Omental fat pad (tissue), 4 donors: ENCODE measurements around the gene MGMT. TPM values are rescaled to one million over a fixed set of nuclear protein-coding genes. Genes with fewer than 3 reads are reported as not detected.

ENCODE experiments used
- ATAC-seq: fragments of 150-250 bp; one replicate; pipeline ENCODE4 v1.9.1; 2016; ENCODE audit warnings: mild to moderate bottlenecking, moderate library complexity; ENCODE audit not compliant: low FRiP score
- DNase-seq: peaks from one replicate; pipeline ENCODE4 v3.0.0-alpha.2; 2019; ENCODE audit warnings: low spot score
- CTCF ChIP-seq, 3 donors: fragments of 450-650 bp; IDR thresholded peaks; one replicate each; pipeline ENCODE4 v1.5.1; 2016 to 2017; ENCODE audit warnings: antibody characterized with exemption in 3 of 3, mild to moderate bottlenecking in 3 of 3, moderate library complexity in 2 of 3
- total RNA-seq, 4 donors: library from RNA; depleted of rRNA; stranded (reverse); fragments of >200 nt; gene quantifications; one replicate each; pipeline ENCODE4 v1.1.0, GENCODE V29; 2016

The MGMT gene
- total RNA-seq, 4 donors from 2014 or later, result 27.3 to 56.6 (median 35.4) TPM

GRCh38 chr10:129697463-129698247 lies 230.6 kb downstream of the MGMT start:
- DNase-seq, result no peak
- no peak for ATAC-seq
- TF ChIP-seq CTCF (IDR thresholded peaks at IDR 0.05), result no peak

GRCh38 chr10:129699722-129700340 lies 232.8 kb downstream of the MGMT start:
- no peak for ATAC-seq
- TF ChIP-seq CTCF (IDR thresholded peaks at IDR 0.05), result no peak
- no peak for DNase-seq

- DNase-seq (no peak), ATAC-seq (no peak)
- TF ChIP-seq CTCF (IDR thresholded peaks at IDR 0.05), result no peak
Measured at GRCh38 chr10:129702605-129703004, 235.6 kb downstream of the MGMT start.

GRCh38 chr10:129703287-129704137 lies 236.5 kb downstream of the MGMT start:
- ATAC-seq (no peak), DNase-seq (no peak)
- TF ChIP-seq CTCF (IDR thresholded peaks at IDR 0.05), result no peak

GRCh38 chr10:129704225-129704624 lies 237.2 kb downstream of the MGMT start:
- no peak for ATAC-seq
- no peak for TF ChIP-seq CTCF (IDR thresholded peaks at IDR 0.05)
- DNase-seq, result no peak

- ATAC-seq (no peak), DNase-seq (no peak)
- no peak for TF ChIP-seq CTCF (IDR thresholded peaks at IDR 0.05)
Measured at GRCh38 chr10:129704786-129705525, 237.9 kb downstream of the MGMT start.
